ENCODE measurements around the gene AATK.

The AATK gene

DNA sequence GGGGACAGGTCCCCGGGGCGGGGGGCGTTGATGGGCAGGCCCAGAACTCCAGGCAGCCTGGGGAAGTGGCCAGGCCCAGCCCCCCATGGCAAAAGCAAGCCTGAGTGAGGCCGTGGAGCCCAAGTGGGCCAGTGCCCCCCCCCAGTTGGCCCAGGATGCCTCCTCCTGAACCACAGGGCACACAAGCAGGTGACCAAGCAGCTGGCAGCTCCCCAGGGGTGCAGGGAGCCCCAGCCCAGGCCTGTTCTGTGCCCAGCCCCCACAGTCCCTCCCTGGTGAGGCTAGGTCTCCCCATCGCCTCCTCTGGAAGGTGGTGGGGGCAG, 38.9 kb downstream of the AATK start:
- DNase-seq: no peak

DNA sequence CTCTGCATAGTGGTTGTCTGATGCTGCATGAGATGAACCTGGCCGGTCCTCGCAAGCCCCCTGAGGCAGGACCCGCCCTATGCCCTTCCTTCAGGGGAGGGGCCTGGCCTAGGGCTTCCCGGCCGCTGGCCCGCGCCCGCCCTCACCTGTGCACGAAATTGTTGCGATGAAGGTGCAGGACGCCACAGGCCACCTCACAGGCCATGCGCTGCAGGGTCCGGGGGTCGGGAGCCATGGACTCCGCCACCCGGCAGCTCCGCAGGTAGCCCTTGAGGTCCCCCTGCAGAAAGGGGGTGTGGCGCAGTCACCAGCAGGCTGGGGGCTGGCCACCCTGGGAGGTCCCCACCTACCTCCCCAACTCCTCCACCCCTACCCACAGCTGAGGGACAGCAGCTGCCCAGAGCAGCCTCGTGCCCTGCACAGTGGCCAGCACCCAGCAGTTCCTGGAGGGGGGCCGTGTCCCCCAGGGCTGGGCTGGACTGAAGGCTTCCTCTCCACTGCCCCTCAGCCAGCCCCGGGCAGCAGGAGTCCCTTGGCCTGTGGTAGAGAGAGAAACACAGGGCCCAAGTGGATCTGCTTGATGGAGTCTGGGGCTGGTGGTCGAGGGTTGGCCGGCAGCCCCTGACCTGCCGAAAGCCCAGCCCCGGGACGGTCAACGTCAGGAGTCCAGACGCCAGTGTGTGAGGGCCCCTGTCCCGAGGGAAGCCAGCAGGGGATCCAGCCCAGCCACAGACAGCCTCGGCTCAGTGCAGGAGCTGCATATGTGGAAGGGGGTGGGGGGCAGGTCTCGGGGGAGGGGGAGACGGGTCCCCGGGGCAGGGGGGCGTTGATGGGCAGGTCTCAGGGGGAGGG, 39.5 kb downstream of the AATK start:
- no peak for DNase-seq

DNA sequence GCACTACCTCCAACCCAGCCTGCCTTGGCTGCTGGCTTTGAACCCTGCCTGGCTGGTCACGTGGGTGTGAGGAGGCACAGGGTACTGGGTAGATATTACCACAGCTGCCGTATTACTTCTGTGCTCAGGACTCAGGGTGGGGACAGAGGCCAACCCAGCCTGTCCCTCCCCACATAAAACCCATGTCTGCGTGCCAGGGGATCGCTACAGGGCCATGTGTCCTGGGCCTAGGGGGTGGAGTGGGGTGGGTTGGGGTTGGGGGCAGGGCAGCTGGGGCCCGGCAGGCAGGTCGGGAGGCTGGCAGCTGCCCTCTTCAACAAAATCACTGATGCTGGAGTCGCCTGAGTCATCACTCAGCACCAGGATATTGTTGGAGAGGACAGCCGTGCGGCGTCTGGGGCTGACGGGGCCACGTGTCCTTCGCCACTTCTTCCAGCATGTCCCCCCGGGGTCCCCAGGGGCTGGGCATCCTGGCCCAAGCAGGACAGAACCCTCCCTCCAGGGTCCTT, 40.4 kb downstream of the AATK start:
- no peak for DNase-seq

DNA sequence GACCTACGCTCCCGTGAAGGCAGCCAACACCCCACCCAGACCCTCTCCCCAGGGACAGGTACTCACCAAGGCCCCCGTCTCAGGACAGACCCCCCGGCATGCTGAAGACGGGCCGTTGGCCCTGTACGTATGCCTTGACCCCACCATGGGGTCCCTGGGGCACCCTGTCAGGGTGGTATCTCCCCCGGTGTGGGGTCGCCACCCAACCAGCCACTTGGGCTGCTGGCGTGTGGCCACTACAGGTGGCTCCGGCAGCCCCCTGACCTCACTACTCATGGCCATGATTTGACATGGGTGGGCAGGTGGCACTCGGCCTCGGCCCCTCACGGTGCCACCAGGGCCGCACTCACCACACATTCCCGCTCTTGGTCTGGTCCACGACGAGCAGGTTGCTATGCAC, 41.6 kb downstream of the AATK start:
- DNase-seq: no peak

DNA sequence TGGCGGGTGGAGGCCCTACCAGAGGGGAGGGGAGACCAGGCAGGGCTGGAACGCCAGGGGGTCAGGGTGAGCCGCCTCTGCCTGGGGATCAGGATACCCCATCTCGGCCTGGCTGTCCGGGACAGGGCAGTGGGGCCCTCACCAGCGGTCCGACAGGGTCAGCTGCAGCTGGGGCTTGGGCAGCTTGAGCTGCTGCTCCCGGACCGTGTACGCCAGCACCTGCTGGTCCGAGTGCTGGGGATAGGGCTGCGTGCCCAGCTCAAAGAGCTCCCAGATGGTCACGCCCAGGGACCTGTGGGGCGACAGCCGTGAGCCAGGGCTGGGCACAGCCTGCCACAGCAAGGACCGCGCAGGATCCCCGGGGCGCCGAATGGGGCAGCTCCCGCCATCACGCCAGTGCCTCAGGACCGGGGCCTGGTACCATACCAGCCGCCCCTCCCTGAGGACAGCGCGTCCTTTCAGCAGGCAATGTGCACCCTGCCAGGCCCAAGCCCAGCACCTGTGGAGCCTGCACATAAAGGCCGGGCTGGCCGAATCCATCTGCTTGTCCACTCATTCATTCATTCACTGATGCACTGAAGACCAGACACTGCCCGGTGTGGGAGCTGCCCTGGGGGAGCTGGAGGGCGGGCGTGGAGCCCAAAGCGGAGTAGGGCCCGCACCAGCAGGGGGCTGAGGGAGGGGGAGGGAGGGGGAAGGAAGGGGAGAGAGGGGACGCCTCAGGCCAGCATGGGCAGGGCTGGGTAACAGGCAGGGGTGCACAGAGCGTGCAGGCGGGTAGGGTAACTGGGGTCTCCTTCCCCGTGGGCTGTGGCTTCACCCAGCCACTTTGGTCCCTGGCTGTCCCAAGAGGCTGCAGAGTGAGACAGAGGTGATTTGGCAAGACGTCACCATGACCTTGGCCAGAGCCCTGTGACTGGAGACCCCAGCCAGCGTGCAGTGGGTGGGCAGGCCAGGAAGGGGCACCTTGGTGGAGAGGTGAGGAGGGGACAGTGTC, 42.7 kb downstream of the AATK start:
- no peak for DNase-seq

DNA sequence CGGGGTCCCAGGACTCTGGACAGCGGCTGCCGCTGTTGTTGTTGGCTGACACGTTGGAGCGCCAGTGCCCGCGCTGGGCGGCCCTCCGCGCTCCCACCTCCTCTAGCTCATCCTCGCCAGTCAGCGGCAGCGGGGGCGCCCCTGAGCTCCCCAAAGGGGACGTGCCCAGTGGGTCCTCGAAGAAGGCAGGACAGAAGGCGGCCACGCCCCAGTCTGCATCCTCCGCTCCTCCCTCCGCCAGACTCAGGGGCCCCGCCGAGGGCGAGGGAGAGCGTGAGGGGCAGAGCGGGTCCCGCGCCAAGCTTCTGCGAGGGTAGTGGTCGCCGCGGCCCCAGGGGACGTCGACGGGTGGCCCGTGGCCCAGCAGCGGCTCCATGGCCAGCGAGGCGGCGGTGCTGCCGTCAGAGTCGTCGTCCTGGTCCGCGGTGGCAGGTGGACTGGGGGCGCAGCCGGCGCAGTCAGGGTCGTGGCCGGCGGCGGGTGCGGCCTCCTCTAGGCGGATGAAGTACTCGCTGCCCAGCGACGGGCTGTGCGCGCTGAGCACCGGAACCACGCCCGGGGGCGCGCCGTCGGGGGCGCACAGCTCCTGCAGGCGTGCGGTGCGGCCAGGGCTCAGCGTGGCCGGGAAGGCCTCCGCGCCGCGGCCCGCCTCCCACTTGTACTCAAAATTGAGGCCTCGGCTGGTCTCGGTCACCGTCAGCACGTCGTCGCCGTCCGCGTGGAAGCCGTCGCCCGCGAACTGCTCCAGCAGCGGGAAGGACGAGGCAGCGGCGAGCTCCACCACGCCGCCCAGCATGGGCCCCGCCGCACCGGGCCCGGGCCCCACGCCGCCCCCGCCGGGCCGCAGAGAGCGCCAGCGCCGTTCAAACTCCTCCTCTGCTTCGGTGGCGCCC, 43.9 kb downstream of the AATK start:
- no peak for DNase-seq

DNA sequence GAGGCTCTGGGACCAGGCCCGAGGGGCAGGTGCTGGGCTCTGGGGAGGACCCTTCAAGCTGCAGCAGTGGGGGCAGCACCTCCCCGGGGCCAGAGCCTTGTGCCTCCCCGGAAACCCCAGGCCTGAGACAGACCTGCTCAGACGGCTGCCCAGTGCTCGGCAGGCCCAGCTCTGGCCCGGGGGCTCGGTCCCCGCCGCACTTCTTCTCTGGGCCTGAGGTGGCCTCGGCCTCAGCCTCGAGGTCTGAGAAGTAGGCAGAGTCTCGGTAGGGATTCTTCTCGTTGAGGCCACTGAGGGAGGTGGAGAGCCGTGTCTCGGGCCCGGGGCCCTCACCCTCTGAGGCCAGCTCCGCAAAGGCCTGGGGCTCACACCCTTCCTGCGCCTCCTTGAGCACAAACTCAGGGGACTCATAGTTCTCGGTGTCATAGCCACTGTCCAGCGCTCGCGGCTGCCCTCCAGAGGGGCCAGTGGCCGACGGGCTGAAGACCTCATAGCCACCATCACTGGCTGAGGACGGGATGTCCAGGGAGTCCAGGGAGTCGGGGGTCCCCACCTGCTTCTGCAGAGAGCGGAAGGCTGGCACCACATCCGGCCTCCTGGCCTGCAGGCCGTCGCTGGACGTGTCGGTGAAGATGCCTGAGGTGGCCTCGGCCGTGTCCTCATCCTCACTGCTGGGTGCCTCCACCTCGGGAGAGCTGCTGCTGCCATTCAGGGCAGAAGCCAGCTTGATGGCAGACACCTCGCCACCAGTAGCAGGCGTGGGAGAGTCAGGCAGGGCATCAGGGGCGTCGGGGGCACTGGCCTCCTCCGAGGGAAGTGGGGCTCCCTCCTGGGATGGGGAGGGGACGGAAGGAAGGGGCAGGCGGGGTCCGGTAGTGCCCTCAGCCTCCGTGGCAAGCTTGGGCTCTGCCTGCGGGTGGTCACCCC, 45.1 kb downstream of the AATK start:
- no peak for DNase-seq

DNA sequence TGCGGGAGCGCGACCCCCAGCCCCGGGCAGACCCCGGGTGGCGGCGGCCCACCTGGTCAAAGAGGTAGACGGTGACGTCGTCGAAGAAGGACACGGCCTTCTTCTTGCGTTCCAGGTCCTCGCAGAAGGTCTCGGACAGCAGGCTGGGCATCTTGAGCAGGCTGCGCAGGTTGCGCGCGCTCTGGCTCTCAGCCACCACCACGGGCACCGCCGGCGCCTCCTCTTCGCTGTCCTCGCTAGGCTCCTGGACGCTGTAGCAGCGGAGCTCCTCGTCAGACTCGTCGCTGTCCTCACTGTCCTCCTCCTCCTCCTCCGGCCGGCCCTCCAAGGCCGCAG, 45.9 kb downstream of the AATK start:
- no peak for DNase-seq

DNA sequence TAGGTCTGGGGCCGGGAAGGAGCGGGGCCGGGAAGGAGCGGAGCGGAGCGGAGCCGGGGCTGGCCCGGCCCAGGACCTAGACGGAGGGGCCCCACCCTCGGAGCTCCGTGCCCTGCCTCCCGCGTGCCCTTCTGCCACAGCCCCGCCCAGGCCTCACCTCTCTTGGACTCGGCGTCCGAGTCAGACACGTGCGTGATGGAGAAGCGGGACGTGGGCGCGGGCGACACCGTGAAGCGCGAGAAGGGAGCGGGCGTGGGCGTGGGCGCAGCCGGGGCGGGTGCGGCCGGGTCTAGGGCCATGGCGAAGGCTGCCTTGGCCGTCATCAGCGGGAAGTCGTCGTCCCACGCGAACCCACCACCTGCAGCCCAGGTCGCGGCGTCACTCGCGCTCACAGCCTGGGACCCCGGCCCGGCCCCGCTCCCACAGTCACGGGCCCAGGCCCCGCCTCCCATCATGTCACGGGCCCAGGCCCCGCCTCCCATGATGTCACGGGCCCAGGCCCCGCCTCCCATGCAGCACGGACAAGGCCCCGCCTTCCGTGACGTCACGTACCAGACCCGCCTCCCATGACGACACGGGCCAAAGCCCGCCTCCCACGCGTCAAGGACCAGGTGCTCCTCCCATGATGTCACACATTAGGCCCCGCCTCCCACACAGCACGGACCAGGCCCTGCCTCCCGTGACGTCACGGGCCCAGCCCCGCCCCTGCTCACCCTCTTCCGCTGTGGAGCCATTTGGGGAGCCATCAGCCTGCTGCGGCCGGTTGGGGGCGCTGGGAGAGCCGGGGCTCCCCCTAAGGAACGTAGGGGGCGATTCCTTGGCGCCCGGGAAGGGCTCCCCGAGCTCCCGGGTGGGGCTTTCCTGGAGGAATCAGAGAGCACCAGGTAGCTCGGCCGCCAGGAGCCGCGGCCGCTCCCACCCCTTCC, 46.5 kb downstream of the AATK start:
- DNase-seq: peak; percentile 84

DNA sequence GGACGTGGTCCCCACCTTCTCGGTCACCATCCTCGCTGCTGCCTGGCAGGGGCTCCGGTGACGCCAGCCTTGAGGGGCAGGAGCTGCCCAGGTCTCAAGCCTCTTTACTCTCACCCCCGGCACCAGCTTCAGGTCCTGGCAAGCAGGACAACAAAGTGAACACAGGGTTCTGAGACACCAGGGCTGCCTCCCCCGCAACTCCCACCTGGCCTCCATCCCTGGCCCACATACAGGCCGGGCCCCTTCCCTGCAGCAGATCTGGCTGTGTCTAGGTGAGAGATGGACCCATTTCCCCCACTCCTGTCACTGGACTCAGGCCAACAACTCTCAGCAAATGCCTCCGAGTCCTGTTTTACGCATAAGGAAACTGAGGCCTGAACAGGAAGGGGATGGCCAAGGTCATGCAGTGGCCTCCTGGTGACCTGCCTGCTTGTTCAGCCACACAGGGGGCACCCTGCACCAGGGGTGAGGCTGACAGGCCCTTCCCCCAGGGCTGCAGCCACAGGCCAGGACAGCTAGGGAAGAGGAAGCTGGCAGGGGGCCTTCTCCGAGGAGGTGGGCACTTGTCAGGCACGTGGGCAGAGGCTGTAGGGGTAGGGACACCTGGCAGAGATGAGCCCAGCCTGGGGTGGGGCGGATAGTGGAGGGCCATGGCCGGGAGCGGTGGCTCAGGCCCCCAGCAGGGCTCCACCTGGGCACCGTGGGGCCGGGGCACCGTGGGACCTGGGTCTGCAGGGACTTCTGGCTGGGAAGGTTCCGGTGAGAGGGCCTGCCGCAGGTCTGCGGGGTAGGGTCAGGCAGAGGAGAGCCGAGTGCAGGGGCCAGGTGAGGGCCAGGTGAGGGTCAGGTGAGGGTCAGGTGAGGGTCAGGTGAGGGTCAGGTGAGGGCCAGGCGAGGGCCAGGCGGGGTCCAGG, 47.5 kb downstream of the AATK start:
- DNase-seq: no peak

DNA sequence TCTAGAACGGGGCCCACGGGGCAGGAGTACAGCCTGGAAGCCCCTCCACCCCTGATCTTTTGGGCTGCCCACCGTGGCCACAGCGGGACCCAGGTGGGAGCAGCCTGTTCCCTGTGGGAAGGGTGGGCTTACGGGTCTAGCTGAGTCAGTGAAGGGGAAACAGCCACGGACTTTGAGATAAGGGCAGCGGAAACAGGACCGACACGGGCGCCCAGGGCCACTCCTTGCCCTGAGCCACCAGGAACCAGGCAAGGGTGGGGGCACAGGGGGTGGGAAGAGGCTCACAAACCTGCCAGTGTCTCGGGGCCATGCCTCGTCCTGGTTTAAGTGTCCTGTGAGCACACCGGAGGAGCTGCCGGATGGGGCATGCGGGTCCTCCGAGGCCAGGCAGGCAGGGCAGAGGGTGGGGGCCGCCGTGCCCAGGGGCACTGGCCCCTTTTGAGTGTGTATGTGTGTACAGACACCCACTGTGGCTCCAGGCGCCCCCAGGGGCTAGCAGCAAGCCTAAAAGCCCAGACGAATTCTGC, 48.3 kb downstream of the AATK start:
- DNase-seq: no peak

DNA sequence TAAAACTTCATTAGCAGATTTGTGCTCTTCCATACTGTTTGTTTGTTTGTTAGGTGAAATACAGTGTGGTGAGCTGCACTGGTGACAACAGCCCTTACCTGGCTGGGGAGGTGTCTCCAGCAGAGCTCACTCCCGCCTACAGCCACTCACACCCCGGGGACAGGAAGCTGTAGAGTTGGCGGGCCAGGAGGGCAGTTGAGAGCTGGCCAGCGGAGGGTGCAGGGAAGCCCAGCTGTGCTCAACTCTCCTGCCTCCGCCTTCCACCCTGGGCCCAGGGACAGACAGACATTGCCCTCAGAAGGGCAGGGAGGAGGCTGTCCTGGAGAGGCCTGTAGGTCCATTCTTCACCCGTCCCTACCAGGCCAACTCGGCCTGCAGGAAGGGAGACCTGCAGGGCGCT, 49.3 kb downstream of the AATK start:
- DNase-seq: no peak

DNA sequence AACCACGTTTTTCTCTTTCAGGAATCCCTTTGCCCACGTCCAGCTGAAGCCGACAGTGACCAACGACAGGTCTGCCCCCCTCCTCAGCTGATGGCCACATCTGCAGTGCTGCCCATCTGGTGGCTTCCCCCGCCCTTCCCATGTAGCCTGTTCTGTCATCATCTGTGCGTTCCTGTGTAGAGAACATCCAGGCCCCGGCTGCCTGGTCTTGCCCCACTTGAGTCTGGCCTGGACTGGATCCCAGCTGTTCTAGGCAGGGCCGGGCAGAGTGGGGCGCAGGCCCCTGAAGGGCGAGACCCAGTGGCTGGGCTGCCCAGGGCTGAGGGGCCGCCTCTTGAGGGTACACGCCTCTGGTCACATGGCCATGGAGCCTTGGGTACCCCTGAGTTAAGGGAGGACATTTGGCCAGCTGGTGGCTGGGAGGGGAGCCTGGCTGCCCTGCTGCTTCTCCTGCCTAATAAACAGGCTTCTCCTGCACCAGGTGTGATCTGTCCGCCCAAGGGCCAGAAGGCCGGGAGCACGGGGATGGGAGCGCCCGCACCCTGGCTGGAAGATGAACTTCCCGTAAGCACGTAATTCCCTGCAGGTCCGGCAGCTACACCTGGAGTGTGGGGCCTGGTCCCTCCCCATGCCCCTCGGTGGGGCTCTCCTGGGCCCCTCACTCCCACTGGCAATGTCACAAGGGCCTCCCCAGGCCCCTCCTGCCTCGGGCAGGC, 50.1 kb downstream of the AATK start:
- no peak for DNase-seq

DNA sequence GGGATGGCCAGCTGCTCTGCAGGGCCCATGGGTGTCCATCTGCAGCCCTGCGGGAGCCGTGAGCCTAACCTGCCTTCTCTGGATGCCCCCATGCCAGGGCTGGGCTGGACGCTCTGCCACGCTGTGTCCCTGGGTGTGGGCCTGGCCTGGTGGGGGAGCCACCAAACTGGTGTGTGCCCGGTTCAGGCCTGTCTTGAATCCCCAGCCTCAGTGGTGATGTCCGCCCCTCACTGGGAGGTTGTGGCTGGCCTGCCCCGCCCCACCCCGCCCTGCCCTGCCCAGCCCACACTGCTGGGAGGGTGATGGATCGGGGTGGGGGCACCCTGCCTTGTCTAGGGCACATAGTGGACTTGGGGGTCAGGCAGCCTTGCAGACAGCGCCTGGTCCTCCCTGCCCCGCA, 50.8 kb downstream of the AATK start:
- DNase-seq: no peak

DNA sequence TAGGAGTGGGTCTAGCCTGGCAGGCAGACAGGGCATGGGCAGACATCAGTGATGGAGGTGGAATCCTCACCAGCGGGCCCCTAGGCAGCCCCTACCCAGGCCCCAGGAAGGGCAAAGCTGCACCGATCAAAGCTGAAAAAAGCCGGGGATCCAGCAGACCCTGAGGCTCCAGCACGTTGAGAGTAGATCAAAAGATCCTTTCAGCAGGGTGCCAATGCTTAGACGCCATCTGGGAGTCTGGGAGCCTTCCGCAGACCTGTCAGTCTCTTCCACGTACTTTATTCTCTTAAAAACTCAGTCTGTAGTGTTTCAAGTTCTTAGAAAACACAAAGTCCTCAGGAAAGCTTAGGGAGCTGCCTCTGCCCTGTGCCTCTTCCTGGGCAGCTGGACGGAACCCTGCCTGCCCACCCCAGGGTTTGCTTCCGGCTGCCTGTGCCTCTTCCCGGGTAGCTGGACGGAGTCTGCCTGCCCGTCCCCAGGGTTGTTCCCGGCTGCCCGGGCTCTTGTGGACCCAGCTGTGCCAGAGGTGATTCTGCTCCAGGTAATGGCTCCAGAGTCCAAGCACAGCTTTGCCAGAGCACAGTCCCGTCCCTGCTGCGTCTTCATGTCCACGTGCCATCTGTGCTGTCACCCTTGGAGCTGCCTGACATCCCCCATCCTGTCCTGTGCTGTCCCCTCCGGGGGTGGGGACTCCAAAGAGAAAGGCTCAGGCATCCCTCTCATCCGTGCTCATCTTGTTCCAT, 51.5 kb downstream of the AATK start:
- DNase-seq: no peak

DNA sequence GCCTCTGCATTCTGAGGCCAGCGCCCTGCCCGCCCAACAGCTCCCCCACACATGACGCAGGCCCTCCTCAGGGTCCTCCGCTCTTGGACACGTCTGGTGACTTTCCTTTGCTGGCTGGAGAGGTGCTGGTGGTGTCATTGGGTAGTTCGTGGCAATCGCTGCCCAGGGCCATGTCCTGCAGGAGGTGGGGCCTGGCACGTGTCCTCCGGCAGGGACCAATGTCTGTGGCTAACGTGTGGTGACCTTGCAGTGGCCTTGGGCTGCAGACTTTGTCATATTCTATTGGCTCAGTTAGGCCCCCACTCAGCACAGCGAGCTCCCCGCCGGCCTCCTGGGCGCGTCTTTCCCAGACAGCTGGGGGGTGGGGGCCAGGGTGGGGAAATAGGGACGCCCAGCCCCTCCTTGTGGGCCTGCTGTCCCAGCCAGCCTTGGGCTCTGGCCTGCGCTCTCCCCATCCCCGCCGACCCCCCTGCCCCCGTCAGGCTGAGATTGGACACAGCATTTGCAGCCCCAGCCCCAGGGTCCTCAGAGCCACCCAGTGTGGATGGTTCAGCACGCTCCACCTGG, 52.8 kb downstream of the AATK start:
- DNase-seq: no peak

DNA sequence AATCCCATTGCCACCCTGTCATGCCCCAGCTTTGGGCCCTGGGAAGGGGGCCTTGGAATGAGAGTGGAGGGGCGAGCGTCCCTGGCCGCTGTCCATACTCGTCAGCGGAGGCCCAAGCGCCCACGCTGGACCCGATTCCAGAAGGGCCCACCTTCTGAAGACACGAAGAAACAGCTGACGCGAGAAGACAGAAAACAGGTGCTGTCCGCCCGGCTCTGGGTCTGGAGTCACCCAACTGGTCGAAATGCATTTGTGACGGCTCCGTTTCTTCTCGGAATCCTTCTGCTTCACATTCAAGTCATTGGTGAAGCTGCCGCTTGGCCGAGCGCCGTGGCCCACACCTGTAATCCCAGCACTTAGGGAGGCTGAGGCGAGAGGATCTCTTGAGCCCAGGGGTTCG, 53.6 kb downstream of the AATK start:
- no peak for DNase-seq

All from activated naive CD4-positive, alpha-beta T cell treated with Interleukin-2 at 50 U/mL for 16 hours (primary cell).